HG03196 (cell line): ENCODE results near the gene TOMM40.
"Not testable (repeated sequence)": the region's sequence is repeated elsewhere in the genome, so short reads cannot be mapped to it uniquely, and the experiment has no call there.

ENCODE experiments used
- ATAC-seq: cut with Tn5 transposase; IDR thresholded peaks from one replicate; pipeline ENCODE4 v1.9.1; 2021; ENCODE audit not compliant: unreplicated experiment

Gene TOMM40

GRCh38 chr19:44891016-44891882 lies at the start of gene TOMM40:
Gene TOMM40, plus strand, starts transcription at chr19:44891254. Its CDS starts 162 bp downstream, at chr19:44891416.
- peak; percentile 63 for ATAC-seq

- ATAC-seq = no peak
Measured at GRCh38 chr19:44845286-44845611, 45.8 kb upstream of the TOMM40 start.

GRCh38 chr19:44845612-44846454 lies 45.2 kb upstream of the TOMM40 start, which contains the start of gene NECTIN2:
Gene NECTIN2, plus strand, starts transcription at chr19:44846297. Its CDS starts 229 bp downstream, at chr19:44846526.
- ATAC-seq = no peak

- ATAC-seq = no peak
Measured at GRCh38 chr19:44846455-44847143, 44.5 kb upstream of the TOMM40 start.

- ATAC-seq = no peak
Measured at GRCh38 chr19:44847144-44848035, 43.7 kb upstream of the TOMM40 start.

- ATAC-seq = no peak
Measured at GRCh38 chr19:44848036-44848811, 42.8 kb upstream of the TOMM40 start.

GRCh38 chr19:44848812-44849447 lies 42.1 kb upstream of the TOMM40 start:
- ATAC-seq = no peak

GRCh38 chr19:44850641-44851109 lies 40.4 kb upstream of the TOMM40 start:
- no peak for ATAC-seq

- ATAC-seq = no peak
Measured at GRCh38 chr19:44851427-44851826, 39.6 kb upstream of the TOMM40 start.

GRCh38 chr19:44855606-44856005 lies 35.4 kb upstream of the TOMM40 start:
- no peak for ATAC-seq

GRCh38 chr19:44856421-44857083 lies 34.5 kb upstream of the TOMM40 start:
- ATAC-seq = no peak

GRCh38 chr19:44857837-44858236 lies 33.2 kb upstream of the TOMM40 start:
- no peak for ATAC-seq

- not testable (repeated sequence) for ATAC-seq
Measured at GRCh38 chr19:44861576-44861975, 29.5 kb upstream of the TOMM40 start.

GRCh38 chr19:44863990-44864389 lies 27.1 kb upstream of the TOMM40 start:
- ATAC-seq = no peak

- ATAC-seq = no peak
Measured at GRCh38 chr19:44865196-44865767, 25.8 kb upstream of the TOMM40 start.

GRCh38 chr19:44866664-44867063 lies 24.4 kb upstream of the TOMM40 start:
- no peak for ATAC-seq

GRCh38 chr19:44867578-44867977 lies 23.5 kb upstream of the TOMM40 start:
- no peak for ATAC-seq
